ENCODE measurements around the gene TSHZ2.

The TSHZ2 gene

GRCh38 chr20:53282217-53282955 is 310.2 kb downstream of the TSHZ2 start:
- ChIA-PET POLR2A (no interaction called here), CTCF (interaction anchor here (0.6 kb wide), 1 partner anchor 12 kb away, joined by 5 read pairs; no protein-coding TSS in a partner anchor)
- DNase-seq (ENCODE audit: extremely low spot score) = no peak
- TF ChIP-seq ZNF384 (IDR thresholded peaks at IDR 0.05) (no peak), ELF4 (IDR thresholded peaks at IDR 0.05) (no peak), BHLHE40 (IDR thresholded peaks at IDR 0.05; ENCODE audit: borderline replicate concordance) (no peak), TARDBP (IDR thresholded peaks at IDR 0.05) (no peak), NFRKB (IDR thresholded peaks at IDR 0.05) (no peak), PKNOX1 (IDR thresholded peaks at IDR 0.05) (no peak), SP1 (IDR thresholded peaks at IDR 0.05) (no peak), SUZ12 (IDR thresholded peaks at IDR 0.05) (no peak)

- ChIA-PET POLR2A (no interaction called here), CTCF (interaction anchor here (0.6 kb wide), 1 partner anchor 11 kb away, joined by 5 read pairs; no protein-coding TSS in a partner anchor)
- no peak for TF ChIP-seq FOXM1 (IDR thresholded peaks at IDR 0.05; ENCODE audit: borderline replicate concordance)
- TF ChIP-seq SP1 (IDR thresholded peaks at IDR 0.05) = no peak
- no peak for TF ChIP-seq CTBP1 (IDR thresholded peaks at IDR 0.05; ENCODE audit: borderline replicate concordance)
- no peak for TF ChIP-seq NFRKB (IDR thresholded peaks at IDR 0.05)
- no peak for TF ChIP-seq FOXK2 (IDR thresholded peaks at IDR 0.05)
- no peak for TF ChIP-seq ELF4 (IDR thresholded peaks at IDR 0.05)
- no peak for TF ChIP-seq ARNT (IDR thresholded peaks at IDR 0.05)
- TF ChIP-seq TARDBP (IDR thresholded peaks at IDR 0.05) = no peak
- no peak for TF ChIP-seq HDGF (IDR thresholded peaks at IDR 0.05; ENCODE audit: borderline replicate concordance)
- TF ChIP-seq L3MBTL2 (conservative IDR thresholded peaks at IDR 0.05) = no peak
- TF ChIP-seq FOXA1 (IDR thresholded peaks at IDR 0.05) = no peak
- no peak for TF ChIP-seq PKNOX1 (IDR thresholded peaks at IDR 0.05)
- TF ChIP-seq LEF1 (IDR thresholded peaks at IDR 0.05; ENCODE audit: borderline replicate concordance) = no peak
- TF ChIP-seq BHLHE40 (IDR thresholded peaks at IDR 0.05; ENCODE audit: borderline replicate concordance) = no peak
- no peak for TF ChIP-seq SUZ12 (IDR thresholded peaks at IDR 0.05)
- no peak for TF ChIP-seq ZNF384 (IDR thresholded peaks at IDR 0.05)
- DNase-seq (ENCODE audit: extremely low spot score) = no peak
These were observed 310.9 kb downstream of the TSHZ2 start for GRCh38 chr20:53283011-53283410.

- DNase-seq (ENCODE audit: extremely low spot score) = no peak
- POLR2A ChIA-PET = no interaction called here
- TF ChIP-seq TARDBP (IDR thresholded peaks at IDR 0.05) = no peak
- no peak for TF ChIP-seq FOXA1 (IDR thresholded peaks at IDR 0.05)
- TF ChIP-seq SP1 (IDR thresholded peaks at IDR 0.05) = no peak
- no peak for TF ChIP-seq ELF4 (IDR thresholded peaks at IDR 0.05)
- no peak for TF ChIP-seq ARNT (IDR thresholded peaks at IDR 0.05)
- CTCF ChIA-PET = no interaction called here
These were observed 311.4 kb downstream of the TSHZ2 start for GRCh38 chr20:53283597-53283996.

- ChIA-PET CTCF (no interaction called here), POLR2A (no interaction called here)
- TF ChIP-seq HDGF (IDR thresholded peaks at IDR 0.05; ENCODE audit: borderline replicate concordance) = no peak
- no peak for DNase-seq (ENCODE audit: extremely low spot score)
These were observed 312.1 kb downstream of the TSHZ2 start for GRCh38 chr20:53284256-53284655.

GRCh38 chr20:53284696-53285095 is 312.5 kb downstream of the TSHZ2 start:
- DNase-seq (ENCODE audit: extremely low spot score) = no peak
- TF ChIP-seq LEF1 (IDR thresholded peaks at IDR 0.05; ENCODE audit: borderline replicate concordance) (no peak), ARNT (IDR thresholded peaks at IDR 0.05) (no peak), ZNF384 (IDR thresholded peaks at IDR 0.05) (no peak), L3MBTL2 (conservative IDR thresholded peaks at IDR 0.05) (no peak), FOXK2 (IDR thresholded peaks at IDR 0.05) (no peak), ELF4 (IDR thresholded peaks at IDR 0.05) (no peak), TARDBP (IDR thresholded peaks at IDR 0.05) (no peak), BHLHE40 (IDR thresholded peaks at IDR 0.05; ENCODE audit: borderline replicate concordance) (no peak), PKNOX1 (IDR thresholded peaks at IDR 0.05) (no peak), NFRKB (IDR thresholded peaks at IDR 0.05) (no peak), SP1 (IDR thresholded peaks at IDR 0.05) (no peak), FOXM1 (IDR thresholded peaks at IDR 0.05; ENCODE audit: borderline replicate concordance) (no peak), FOXA1 (IDR thresholded peaks at IDR 0.05) (no peak)
- ChIA-PET CTCF (no interaction called here), POLR2A (no interaction called here)

GRCh38 chr20:53287357-53288042 is 315.3 kb downstream of the TSHZ2 start:
- TF ChIP-seq BHLHE40 (IDR thresholded peaks at IDR 0.05; ENCODE audit: borderline replicate concordance) = no peak
- no peak for TF ChIP-seq FOXM1 (IDR thresholded peaks at IDR 0.05; ENCODE audit: borderline replicate concordance)
- TF ChIP-seq TARDBP (IDR thresholded peaks at IDR 0.05) = no peak
- TF ChIP-seq L3MBTL2 (conservative IDR thresholded peaks at IDR 0.05) = no peak
- no peak for TF ChIP-seq SUZ12 (IDR thresholded peaks at IDR 0.05)
- TF ChIP-seq ZNF384 (IDR thresholded peaks at IDR 0.05) = no peak
- ChIA-PET CTCF (no interaction called here), POLR2A (no interaction called here)
- no peak for DNase-seq (ENCODE audit: extremely low spot score)

Measured in HEK293T (cell line).